ENCODE results near the gene MYH10. TPM values are rescaled to one million over a fixed set of nuclear protein-coding genes. Genes with fewer than 3 reads are reported as not detected.

Gene MYH10
- total RNA-seq, 8 experiments from 2014 or later = 67.1 to 263 (median 139) TPM

DNA sequence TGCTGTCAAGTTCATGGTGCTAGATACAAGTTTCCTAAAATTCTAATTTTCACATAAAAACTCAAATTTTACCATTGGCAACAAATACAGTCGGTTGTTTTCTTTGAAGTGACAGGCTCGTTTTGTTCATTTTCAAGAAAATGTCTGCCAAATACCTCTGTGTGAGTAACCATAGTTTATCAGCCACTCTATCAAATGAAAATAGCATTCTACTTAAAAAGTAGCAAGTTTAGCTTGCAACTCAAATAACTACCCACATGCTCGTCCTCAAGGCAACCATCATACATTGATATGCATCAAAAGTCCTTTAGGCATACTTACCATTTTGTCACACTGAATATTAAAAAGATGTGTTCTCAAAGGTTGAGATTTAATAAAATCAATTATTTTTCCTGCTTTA is 11.7 kb downstream of the MYH10 start:
- Histone ChIP-seq H3K4me1 (replicated peaks in 1 of 2) (peaks cover 6 to 19% of the 10 kb centered on the region in 2 donors), H3K4me3 (no peak overlapping the region), H3K27ac (no peak overlapping the region)
- in situ Hi-C loops (cut with MboI; ENCODE audit: low pct_unique_long_range_greater_than_20kb in 2 of 9, low sequenced_read_pairs in 9 of 9, unreplicated experiment in 9 of 9) = no loop called here
- 76 to 100% (median 97%) methylated on average over 1 to 3 of the region's 3 CpGs; no CpG with 5 or more reads in 1 of the 10 experiments for WGBS, 10 experiments
- no peak for ATAC-seq (replicated peaks in 6 of 8)

GRCh38 chr17:8614988-8615387 is 15.5 kb downstream of the MYH10 start:
- ATAC-seq (replicated peaks in 6 of 8) = peak in 2 of 8 experiments; percentile 51 to 78
- 0 to 90% (median 89%) methylated on average over 1 to 2 of the region's 2 CpGs; no CpG with 5 or more reads in 5 of the 10 experiments for WGBS, 10 experiments
- H3K27ac ChIP-seq = no peak overlapping the region
- no peak overlapping the region for H3K4me3 ChIP-seq
- in situ Hi-C loops (cut with MboI; ENCODE audit: low pct_unique_long_range_greater_than_20kb in 2 of 9, low sequenced_read_pairs in 9 of 9, unreplicated experiment in 9 of 9) = no loop called here
- H3K4me1 ChIP-seq (replicated peaks in 1 of 2) = no peaks in the 10 kb centered on the region

- in situ Hi-C loops (cut with MboI; ENCODE audit: low pct_unique_long_range_greater_than_20kb in 2 of 9, low sequenced_read_pairs in 9 of 9, unreplicated experiment in 9 of 9) = no loop called here
- peak in 3 of 8 experiments; percentile 36 to 66 (median 42) for ATAC-seq (replicated peaks in 6 of 8)
- H3K4me3 ChIP-seq = no peak overlapping the region
- no peak overlapping the region for H3K27ac ChIP-seq
- WGBS, 10 experiments = 5 to 95% (median 85%) methylated on average over 3 to 8 of the region's 8 CpGs
- H3K4me1 ChIP-seq (replicated peaks in 1 of 2) = peaks cover 1 to 2% of the 10 kb centered on the region in 2 donors
Observed at GRCh38 chr17:8611619-8612298, 18.8 kb downstream of the MYH10 start.

- Histone ChIP-seq H3K27ac (no peak overlapping the region), H3K4me1 (replicated peaks in 1 of 2) (peaks cover 5 to 8% of the 10 kb centered on the region in 2 donors), H3K4me3 (no peak overlapping the region)
- ATAC-seq (replicated peaks in 6 of 8) = peak in 3 of 8 experiments; percentile 42 to 62 (median 60)
- in situ Hi-C loops (cut with MboI; ENCODE audit: low pct_unique_long_range_greater_than_20kb in 2 of 9, low sequenced_read_pairs in 9 of 9, unreplicated experiment in 9 of 9) = no loop called here
- 8 to 100% (median 96%) methylated on average over 1 to 2 of the region's 2 CpGs for WGBS, 10 experiments
Observed at GRCh38 chr17:8611137-8611536, 19.4 kb downstream of the MYH10 start.

GRCh38 chr17:8610558-8610957 is 20.0 kb downstream of the MYH10 start:
- no peak for ATAC-seq (replicated peaks in 6 of 8)
- H3K4me3 ChIP-seq = no peak overlapping the region
- WGBS, 10 experiments = 71 to 100% (median 94%) methylated on average over 1 to 2 of the region's 2 CpGs; no CpG with 5 or more reads in 3 of the 10 experiments
- peaks cover 5 to 10% of the 10 kb centered on the region in 2 donors for H3K4me1 ChIP-seq (replicated peaks in 1 of 2)
- no peak overlapping the region for H3K27ac ChIP-seq
- in situ Hi-C loops (cut with MboI; ENCODE audit: low pct_unique_long_range_greater_than_20kb in 2 of 9, low sequenced_read_pairs in 9 of 9, unreplicated experiment in 9 of 9) = no loop called here

DNA sequence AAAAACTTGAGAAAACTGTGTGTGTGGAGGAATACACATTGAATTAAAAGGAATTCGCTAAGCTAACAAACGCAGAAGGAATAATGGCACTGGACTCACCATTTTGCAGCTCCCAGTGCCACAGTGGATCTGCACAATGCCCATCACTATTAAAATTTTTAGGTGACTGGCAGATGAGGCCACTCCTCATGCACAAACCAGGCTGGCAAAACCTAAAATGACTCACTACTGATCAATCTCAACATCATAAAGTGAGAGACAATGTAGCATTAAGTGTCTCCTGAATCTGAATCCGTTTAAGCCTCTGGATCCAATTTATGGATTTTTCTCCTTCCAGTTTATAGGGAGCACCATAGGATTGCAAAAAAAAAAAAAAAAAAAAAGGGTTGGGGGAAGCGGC is 20.6 kb downstream of the MYH10 start:
- no peak overlapping the region for H3K4me3 ChIP-seq
- H3K4me1 ChIP-seq (replicated peaks in 1 of 2) = peaks cover 5 to 10% of the 10 kb centered on the region in 2 donors
- in situ Hi-C loops (cut with MboI; ENCODE audit: low pct_unique_long_range_greater_than_20kb in 2 of 9, low sequenced_read_pairs in 9 of 9, unreplicated experiment in 9 of 9) = no loop called here
- no peak for ATAC-seq (replicated peaks in 6 of 8)
- 50 to 100% (median 92%) methylated on average over 1 to 4 of the region's 4 CpGs for WGBS, 10 experiments
- H3K27ac ChIP-seq = no peak overlapping the region

- in situ Hi-C loops (cut with MboI; ENCODE audit: low pct_unique_long_range_greater_than_20kb in 2 of 9, low sequenced_read_pairs in 9 of 9, unreplicated experiment in 9 of 9) = no loop called here
- Histone ChIP-seq H3K4me1 (replicated peaks in 1 of 2) (peaks cover 10 to 12% of the 10 kb centered on the region in 2 donors), H3K4me3 (no peak overlapping the region), H3K27ac (no peak overlapping the region)
- WGBS, 10 experiments = 63 to 100% (median 81%) methylated on average over 4 to 8 of the region's 8 CpGs
- ATAC-seq (replicated peaks in 6 of 8) = no peak
Observed at GRCh38 chr17:8608001-8608400, 22.5 kb downstream of the MYH10 start.

GRCh38 chr17:8606401-8606800 is 24.1 kb downstream of the MYH10 start:
- in situ Hi-C loops (cut with MboI; ENCODE audit: low pct_unique_long_range_greater_than_20kb in 2 of 9, low sequenced_read_pairs in 9 of 9, unreplicated experiment in 9 of 9) = no loop called here
- H3K4me1 ChIP-seq (replicated peaks in 1 of 2) = peaks cover 10 to 15% of the 10 kb centered on the region in 2 donors
- WGBS, 10 experiments = 40 to 100% (median 74%) methylated on average over 1 to 3 of the region's 3 CpGs; no CpG with 5 or more reads in 3 of the 10 experiments
- H3K4me3 ChIP-seq = no peak overlapping the region
- H3K27ac ChIP-seq = no peak overlapping the region
- peak in 2 of 8 experiments; percentile 15 to 37 for ATAC-seq (replicated peaks in 6 of 8)

DNA sequence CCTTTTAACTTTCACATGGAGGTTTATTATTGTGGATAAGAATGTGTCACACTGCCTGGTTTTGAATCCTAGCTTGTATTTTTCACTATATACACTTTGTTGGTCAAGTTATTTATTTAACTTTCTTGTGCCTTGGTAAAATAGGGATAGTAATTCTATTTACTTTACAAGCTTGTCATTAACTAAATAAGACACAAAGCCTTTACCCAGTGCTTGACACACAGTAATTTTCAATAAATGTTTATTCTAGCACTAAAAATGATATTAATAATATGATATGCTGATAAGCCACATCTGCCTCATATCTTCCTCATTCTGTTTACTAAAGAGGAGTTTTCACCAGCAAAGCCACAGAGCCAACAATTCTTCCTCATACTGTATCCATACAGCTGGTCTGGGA is 27.8 kb downstream of the MYH10 start:
- in situ Hi-C loops (cut with MboI; ENCODE audit: low pct_unique_long_range_greater_than_20kb in 2 of 9, low sequenced_read_pairs in 9 of 9, unreplicated experiment in 9 of 9) = no loop called here
- no peak for ATAC-seq (replicated peaks in 6 of 8)
- Histone ChIP-seq H3K4me3 (no peak overlapping the region), H3K27ac (no peak overlapping the region), H3K4me1 (replicated peaks in 1 of 2) (peaks cover 10 to 15% of the 10 kb centered on the region in 2 donors)

GRCh38 chr17:8599351-8600011 is 31.0 kb downstream of the MYH10 start:
- in situ Hi-C loops (cut with MboI; ENCODE audit: low pct_unique_long_range_greater_than_20kb in 2 of 9, low sequenced_read_pairs in 9 of 9, unreplicated experiment in 9 of 9) = no loop called here
- Histone ChIP-seq H3K27ac (no peak overlapping the region), H3K4me3 (no peak overlapping the region), H3K4me1 (replicated peaks in 1 of 2) (peaks cover 0 to 10% of the 10 kb centered on the region in 2 donors)
- ATAC-seq (replicated peaks in 6 of 8) = peak in 1 of 8 experiments; percentile 34
- 22 to 100% (median 100%) methylated on average over 1 of the region's 1 CpG; no CpG with 5 or more reads in 1 of the 10 experiments for WGBS, 10 experiments

GRCh38 chr17:8598913-8599312 is 31.6 kb downstream of the MYH10 start:
- in situ Hi-C loops (cut with MboI; ENCODE audit: low pct_unique_long_range_greater_than_20kb in 2 of 9, low sequenced_read_pairs in 9 of 9, unreplicated experiment in 9 of 9) = no loop called here
- no peak for ATAC-seq (replicated peaks in 6 of 8)
- Histone ChIP-seq H3K4me1 (replicated peaks in 1 of 2) (peaks cover 0 to 10% of the 10 kb centered on the region in 2 donors), H3K4me3 (no peak overlapping the region), H3K27ac (no peak overlapping the region)
- WGBS, 10 experiments = 50 to 100% methylated on average over 1 of the region's 1 CpG; no CpG with 5 or more reads in 8 of the 10 experiments

GRCh38 chr17:8593830-8594229 is 36.7 kb downstream of the MYH10 start:
- no peak overlapping the region for H3K27ac ChIP-seq
- no peak overlapping the region for H3K4me3 ChIP-seq
- no peak for ATAC-seq (replicated peaks in 6 of 8)
- WGBS, 10 experiments = 80 to 100% (median 100%) methylated on average over 1 of the region's 1 CpG; no CpG with 5 or more reads in 1 of the 10 experiments
- no peaks in the 10 kb centered on the region for H3K4me1 ChIP-seq (replicated peaks in 1 of 2)
- in situ Hi-C loops (cut with MboI; ENCODE audit: low pct_unique_long_range_greater_than_20kb in 2 of 9, low sequenced_read_pairs in 9 of 9, unreplicated experiment in 9 of 9) = no loop called here

GRCh38 chr17:8593276-8593675 is 37.2 kb downstream of the MYH10 start:
- no peak for ATAC-seq (replicated peaks in 6 of 8)
- no peak overlapping the region for H3K27ac ChIP-seq
- no peak overlapping the region for H3K4me3 ChIP-seq
- in situ Hi-C loops (cut with MboI; ENCODE audit: low pct_unique_long_range_greater_than_20kb in 2 of 9, low sequenced_read_pairs in 9 of 9, unreplicated experiment in 9 of 9) = no loop called here
- no peaks in the 10 kb centered on the region for H3K4me1 ChIP-seq (replicated peaks in 1 of 2)
- 92 to 100% (median 96%) methylated on average over 1 to 2 of the region's 2 CpGs for WGBS, 10 experiments
